ENCODE measurements around the gene AMOT.

DNA sequence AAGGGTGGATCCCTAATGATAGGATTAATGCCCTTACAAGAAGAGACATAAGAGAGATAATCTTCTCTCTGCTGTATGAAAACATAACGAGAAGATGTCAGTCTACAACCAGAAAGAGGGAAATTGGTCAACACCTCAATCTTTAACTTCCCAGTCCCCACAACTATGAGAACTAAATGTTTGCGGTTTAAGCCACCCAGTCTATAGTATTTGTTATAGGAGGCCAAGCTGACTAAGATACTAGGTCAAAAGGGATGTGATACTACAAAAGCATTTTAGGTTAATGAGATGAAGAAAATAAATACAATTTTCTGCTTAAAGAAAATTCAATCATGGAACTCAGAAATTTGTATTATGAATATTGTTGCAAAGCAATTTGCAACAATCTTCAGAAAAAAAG is 105.5 kb downstream of the AMOT start:
- TF ChIP-seq, protein P1, sequence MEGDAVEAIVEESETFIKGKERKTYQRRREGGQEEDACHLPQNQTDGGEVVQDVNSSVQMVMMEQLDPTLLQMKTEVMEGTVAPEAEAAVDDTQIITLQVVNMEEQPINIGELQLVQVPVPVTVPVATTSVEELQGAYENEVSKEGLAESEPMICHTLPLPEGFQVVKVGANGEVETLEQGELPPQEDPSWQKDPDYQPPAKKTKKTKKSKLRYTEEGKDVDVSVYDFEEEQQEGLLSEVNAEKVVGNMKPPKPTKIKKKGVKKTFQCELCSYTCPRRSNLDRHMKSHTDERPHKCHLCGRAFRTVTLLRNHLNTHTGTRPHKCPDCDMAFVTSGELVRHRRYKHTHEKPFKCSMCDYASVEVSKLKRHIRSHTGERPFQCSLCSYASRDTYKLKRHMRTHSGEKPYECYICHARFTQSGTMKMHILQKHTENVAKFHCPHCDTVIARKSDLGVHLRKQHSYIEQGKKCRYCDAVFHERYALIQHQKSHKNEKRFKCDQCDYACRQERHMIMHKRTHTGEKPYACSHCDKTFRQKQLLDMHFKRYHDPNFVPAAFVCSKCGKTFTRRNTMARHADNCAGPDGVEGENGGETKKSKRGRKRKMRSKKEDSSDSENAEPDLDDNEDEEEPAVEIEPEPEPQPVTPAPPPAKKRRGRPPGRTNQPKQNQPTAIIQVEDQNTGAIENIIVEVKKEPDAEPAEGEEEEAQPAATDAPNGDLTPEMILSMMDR (IDR thresholded peaks at IDR 0.05; ENCODE audit: insufficient read depth, low read depth, low read length) = no peak
- no peak for TF ChIP-seq EZH2 (IDR thresholded peaks at IDR 0.05; ENCODE audit: insufficient read depth, low read length)

Measured in astrocyte (in vitro differentiated cells and primary cell).